Measurements from ENCODE around the gene BRF1. TPM values are rescaled to one million over a fixed set of nuclear protein-coding genes. Genes with fewer than 3 reads are reported as not detected.

Gene BRF1
- total and polyA plus RNA-seq, 3 donors from 2014 or later: 30.3 to 112 (median 95.3) TPM

DNA sequence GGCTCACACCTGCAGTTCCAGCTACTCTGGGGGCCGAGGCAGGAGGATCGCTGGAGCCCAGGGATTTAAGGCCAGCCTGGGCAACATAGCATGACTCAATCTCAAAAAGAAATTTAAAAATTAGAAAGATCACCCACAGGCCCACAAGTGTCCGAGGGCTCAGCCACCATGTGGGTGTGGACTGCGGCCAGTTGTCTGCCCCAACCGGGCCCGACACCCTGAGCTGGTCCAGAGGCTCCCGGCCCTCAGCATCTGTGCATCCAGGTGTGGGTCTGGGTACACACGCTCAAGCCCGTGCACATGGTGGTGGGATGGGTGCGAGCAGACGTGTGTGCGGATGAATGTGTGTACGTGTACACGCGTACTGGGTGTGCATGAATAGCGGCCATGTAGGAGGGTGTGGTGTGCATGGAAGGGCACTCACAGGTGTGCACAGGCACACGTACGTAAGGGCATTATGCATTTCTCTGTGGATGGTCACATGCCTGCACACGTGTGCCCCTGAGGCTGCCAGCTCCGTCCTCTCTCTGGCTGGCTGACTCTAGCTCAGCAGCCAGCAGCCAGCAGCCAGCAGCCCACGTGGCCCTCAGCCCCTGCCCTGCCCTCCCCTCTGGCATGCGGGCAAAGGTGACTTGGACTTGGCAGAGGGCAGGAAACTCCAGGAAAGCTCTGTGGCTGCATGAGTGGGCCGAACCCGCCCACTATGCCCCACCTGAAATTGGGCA lies 96.4 kb downstream of the BRF1 start:
- Histone ChIP-seq H3K4me1 (peaks cover 15% of the 10 kb centered on the region), H3K27me3 (no peaks in the 10 kb centered on the region), H3K36me3 (ENCODE audit: low read depth, missing control alignments) (no peaks in the 10 kb centered on the region), H3K9me3 (no peaks in the 10 kb centered on the region), H3K4me3 (no peak overlapping the region), H3K27ac (no peak overlapping the region)
- WGBS, 2 donors: 58 to 63% methylated on average over 13 to 24 of the region's 24 CpGs
- intact Hi-C loops (cut with DNase I; ENCODE audit: low total_unique reads): loop anchor here (5.0 to 10.0 kb wide), 3 partner anchors 80 to 323 kb away; partner anchors contain the start of gene TMEM121
- DNase-seq: peak; percentile 60
- TF ChIP-seq, protein P1, sequence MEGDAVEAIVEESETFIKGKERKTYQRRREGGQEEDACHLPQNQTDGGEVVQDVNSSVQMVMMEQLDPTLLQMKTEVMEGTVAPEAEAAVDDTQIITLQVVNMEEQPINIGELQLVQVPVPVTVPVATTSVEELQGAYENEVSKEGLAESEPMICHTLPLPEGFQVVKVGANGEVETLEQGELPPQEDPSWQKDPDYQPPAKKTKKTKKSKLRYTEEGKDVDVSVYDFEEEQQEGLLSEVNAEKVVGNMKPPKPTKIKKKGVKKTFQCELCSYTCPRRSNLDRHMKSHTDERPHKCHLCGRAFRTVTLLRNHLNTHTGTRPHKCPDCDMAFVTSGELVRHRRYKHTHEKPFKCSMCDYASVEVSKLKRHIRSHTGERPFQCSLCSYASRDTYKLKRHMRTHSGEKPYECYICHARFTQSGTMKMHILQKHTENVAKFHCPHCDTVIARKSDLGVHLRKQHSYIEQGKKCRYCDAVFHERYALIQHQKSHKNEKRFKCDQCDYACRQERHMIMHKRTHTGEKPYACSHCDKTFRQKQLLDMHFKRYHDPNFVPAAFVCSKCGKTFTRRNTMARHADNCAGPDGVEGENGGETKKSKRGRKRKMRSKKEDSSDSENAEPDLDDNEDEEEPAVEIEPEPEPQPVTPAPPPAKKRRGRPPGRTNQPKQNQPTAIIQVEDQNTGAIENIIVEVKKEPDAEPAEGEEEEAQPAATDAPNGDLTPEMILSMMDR (IDR thresholded peaks at IDR 0.05): no peak
- TF ChIP-seq POLR2A (IDR thresholded peaks at IDR 0.05): no peak

DNA sequence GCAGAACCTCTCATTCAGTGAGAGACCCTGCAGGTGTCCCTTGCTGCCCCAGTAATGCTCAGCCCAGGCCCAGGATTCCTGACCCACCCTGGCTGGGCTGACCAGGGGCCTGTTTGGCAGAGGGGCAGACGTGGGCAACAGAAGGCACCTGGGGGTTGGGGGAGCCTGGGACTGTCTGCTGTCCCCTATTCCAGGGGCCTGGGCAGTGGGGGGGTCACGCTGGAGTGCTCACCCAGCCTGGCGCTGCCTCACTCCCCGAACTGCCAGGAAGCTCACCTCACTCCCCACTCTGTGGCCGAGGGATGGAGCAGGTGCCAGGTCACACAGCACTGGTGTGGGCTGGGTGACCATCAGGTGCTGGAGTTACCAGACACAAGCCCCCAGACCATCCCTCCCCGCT lies 97.1 kb downstream of the BRF1 start:
- H3K9me3 ChIP-seq: no peaks in the 10 kb centered on the region

DNA sequence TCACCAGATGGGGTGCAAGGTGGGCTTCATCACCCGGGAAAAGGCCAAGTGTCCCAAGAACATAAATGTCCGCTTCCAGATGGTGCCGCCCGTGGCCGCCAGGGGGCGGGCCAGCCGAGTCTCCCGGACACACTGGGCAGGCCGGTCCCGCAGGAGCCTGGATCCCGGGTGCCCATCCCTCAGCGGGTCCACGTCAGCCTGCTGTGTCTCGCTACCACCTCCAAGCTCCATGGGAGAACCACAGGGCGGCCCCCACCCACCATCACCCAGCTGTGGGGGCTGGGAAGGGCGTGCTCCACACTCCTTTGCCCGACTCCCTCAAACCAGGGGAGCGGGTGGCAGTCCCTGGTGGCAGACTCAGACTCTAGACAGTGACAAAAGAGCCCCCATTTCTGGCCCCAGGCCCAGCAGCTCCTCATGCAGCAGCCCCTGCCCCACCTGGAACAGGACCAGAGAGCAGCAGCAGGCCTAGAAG lies 97.7 kb downstream of the BRF1 start:
- TF ChIP-seq POLR2A (IDR thresholded peaks at IDR 0.05): no peak
- TF ChIP-seq, protein P1 (IDR thresholded peaks at IDR 0.05): peak; percentile 83 to 90 (median 85)
- intact Hi-C loops (cut with DNase I; ENCODE audit: low total_unique reads): loop anchor here (5.0 to 10.0 kb wide), 3 partner anchors 82 to 324 kb away; partner anchors contain the start of gene TMEM121
- Histone ChIP-seq H3K4me3 (no peak overlapping the region), H3K27ac (no peak overlapping the region), H3K36me3 (ENCODE audit: low read depth, missing control alignments) (no peaks in the 10 kb centered on the region), H3K27me3 (no peaks in the 10 kb centered on the region), H3K9me3 (no peaks in the 10 kb centered on the region), H3K4me1 (peaks cover 15% of the 10 kb centered on the region)
- DNase-seq: peak; percentile 78
- 14 to 34% methylated on average over 2 to 18 of the region's 18 CpGs for WGBS, 2 donors

More for the DNA sequence above, 97.1 kb downstream of the BRF1 start:
- WGBS, 2 donors: 67 to 75% methylated on average over 1 to 6 of the region's 6 CpGs
- Histone ChIP-seq H3K4me1 (peaks cover 15% of the 10 kb centered on the region), H3K4me3 (no peak overlapping the region), H3K36me3 (ENCODE audit: low read depth, missing control alignments) (no peaks in the 10 kb centered on the region), H3K27me3 (no peaks in the 10 kb centered on the region), H3K27ac (no peak overlapping the region)
- no peak for TF ChIP-seq POLR2A (IDR thresholded peaks at IDR 0.05)
- TF ChIP-seq, protein P1 (IDR thresholded peaks at IDR 0.05): no peak
- intact Hi-C loops (cut with DNase I; ENCODE audit: low total_unique reads): loop anchor here (5.0 to 10.0 kb wide), 3 partner anchors 81 to 324 kb away; partner anchors contain the start of gene TMEM121
- no peak for DNase-seq

DNA sequence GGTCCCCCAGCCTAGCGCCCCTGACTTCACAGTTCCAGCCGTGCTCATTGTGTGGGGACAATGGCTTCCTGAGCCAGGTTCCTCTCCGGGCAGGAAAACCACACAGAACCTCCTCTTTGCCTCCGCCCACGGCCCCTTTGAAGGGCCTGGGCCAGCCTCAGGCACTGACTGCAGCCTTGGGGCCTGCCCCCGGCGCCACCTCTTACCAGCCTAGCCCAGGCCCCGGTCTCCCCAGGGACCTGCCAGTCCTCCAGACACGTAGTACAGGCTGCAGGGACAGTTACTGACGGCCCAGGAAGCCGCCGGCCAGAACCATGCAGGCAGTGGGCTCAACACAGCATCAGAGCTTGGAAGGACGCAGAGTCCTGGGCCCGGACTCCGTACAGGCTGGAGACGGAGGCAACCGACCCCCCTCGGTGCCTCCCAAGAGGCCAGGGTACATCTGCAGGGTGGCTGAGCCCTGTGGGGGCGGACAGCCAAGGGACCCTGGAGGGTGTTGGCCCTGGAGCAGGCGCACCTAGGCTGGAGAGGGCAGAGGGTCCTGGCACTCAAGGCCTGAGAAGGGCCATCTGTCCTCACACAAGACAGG lies 98.8 kb downstream of the BRF1 start:
- Histone ChIP-seq H3K27me3 (no peaks in the 10 kb centered on the region), H3K4me1 (peaks cover 21% of the 10 kb centered on the region), H3K27ac (no peak overlapping the region), H3K9me3 (no peaks in the 10 kb centered on the region), H3K4me3 (no peak overlapping the region), H3K36me3 (ENCODE audit: low read depth, missing control alignments) (no peaks in the 10 kb centered on the region)
- no peak for TF ChIP-seq POLR2A (IDR thresholded peaks at IDR 0.05)
- TF ChIP-seq, protein P1 (IDR thresholded peaks at IDR 0.05): no peak
- 23 to 45% methylated on average over 5 to 20 of the region's 20 CpGs for WGBS, 2 donors
- intact Hi-C loops (cut with DNase I; ENCODE audit: low total_unique reads): loop anchor here (5.0 to 10.0 kb wide), 3 partner anchors 83 to 325 kb away; partner anchors contain the start of gene TMEM121
- no peak for DNase-seq

Measured in testis (tissue), 3 donors.